AG04450 (cell line): ENCODE measurements around the gene VTA1. TPM values are rescaled to one million over a fixed set of nuclear protein-coding genes. Genes with fewer than 3 reads are reported as not detected.

Source experiments
- CTCF ChIA-PET: fragments of 300-600, 350-600 bp; formaldehyde crosslinking; extraction: SDS; loops from one replicate; lab custom pipeline; 2022; ENCODE audit warnings: antibody characterized with exemption, inconsistent platforms; lab: Charles Lee
- POLR2A ChIA-PET: fragments of 350-600 bp; formaldehyde crosslinking; extraction: SDS; loops from one replicate; lab custom pipeline; 2021; ENCODE audit warnings: antibody characterized with exemption, inconsistent platforms; lab: Yijun Ruan, JAX
- DNase-seq: peaks from one replicate; pipeline ENCODE4 v3.0.0-alpha.2; 2011; ENCODE audit warnings: low read depth, low spot score
- H3K27ac ChIP-seq: one replicate; pipeline ENCODE4 v1.5.1; 2012; ENCODE audit warnings: low read depth, low read length, control low read depth
- H3K27me3 ChIP-seq: one replicate; pipeline ENCODE4 v1.6.0; 2012; ENCODE audit warnings: low read length; ENCODE audit not compliant: control insufficient read depth, insufficient read depth
- H3K4me3 ChIP-seq: 2 replicates; pipeline ENCODE4 v1.5.1; 2011; ENCODE audit warnings: mild to moderate bottlenecking, low read depth, low read length, control low read depth
- H3K9me3 ChIP-seq: 2 replicates; pipeline ENCODE4 v1.5.1; 2012; ENCODE audit warnings: low read length; ENCODE audit not compliant: control insufficient read depth, insufficient read depth
- polyA plus RNA-seq: library from polyadenylated mRNA; depleted of rRNA; stranded (reverse); fragments of >200 nt; gene quantifications from 2 replicates; pipeline ENCODE4 v1.2.3, GENCODE V29; 2011
- TF ChIP-seq, protein P1 (sequence below): IDR thresholded peaks from 2 replicates; pipeline ENCODE4 v1.5.1; 2011; ENCODE audit warnings: low read depth, low read length, control low read depth, inconsistent platforms

The VTA1 gene
- polyA plus RNA-seq, 1 experiment: 103 TPM

DNA sequence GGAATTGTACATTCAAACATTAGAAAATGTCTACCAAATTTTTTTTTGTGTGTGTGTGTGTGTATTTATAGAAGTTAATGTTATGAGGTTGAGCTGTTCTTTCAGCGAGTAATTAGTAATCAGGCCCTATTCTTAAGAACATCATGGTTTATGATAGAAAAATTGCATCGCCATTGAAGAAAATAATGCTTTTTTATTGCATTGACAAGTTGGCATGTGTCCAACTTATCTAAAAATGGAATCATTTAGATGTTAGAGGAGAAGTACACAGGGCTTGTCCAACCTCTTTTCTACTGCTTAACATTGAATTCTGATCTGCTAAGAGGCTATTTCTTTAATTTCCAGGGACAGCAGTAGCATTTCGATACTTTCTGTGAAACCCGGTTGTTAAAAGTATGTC, 93.1 kb downstream of the VTA1 start:
- H3K27ac ChIP-seq: no peak overlapping the region
- H3K9me3 ChIP-seq: no peaks in the 10 kb centered on the region
- TF ChIP-seq, protein P1, sequence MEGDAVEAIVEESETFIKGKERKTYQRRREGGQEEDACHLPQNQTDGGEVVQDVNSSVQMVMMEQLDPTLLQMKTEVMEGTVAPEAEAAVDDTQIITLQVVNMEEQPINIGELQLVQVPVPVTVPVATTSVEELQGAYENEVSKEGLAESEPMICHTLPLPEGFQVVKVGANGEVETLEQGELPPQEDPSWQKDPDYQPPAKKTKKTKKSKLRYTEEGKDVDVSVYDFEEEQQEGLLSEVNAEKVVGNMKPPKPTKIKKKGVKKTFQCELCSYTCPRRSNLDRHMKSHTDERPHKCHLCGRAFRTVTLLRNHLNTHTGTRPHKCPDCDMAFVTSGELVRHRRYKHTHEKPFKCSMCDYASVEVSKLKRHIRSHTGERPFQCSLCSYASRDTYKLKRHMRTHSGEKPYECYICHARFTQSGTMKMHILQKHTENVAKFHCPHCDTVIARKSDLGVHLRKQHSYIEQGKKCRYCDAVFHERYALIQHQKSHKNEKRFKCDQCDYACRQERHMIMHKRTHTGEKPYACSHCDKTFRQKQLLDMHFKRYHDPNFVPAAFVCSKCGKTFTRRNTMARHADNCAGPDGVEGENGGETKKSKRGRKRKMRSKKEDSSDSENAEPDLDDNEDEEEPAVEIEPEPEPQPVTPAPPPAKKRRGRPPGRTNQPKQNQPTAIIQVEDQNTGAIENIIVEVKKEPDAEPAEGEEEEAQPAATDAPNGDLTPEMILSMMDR: no peak
- no peak overlapping the region for H3K4me3 ChIP-seq
- CTCF ChIA-PET: interaction anchor here (0.6 kb wide), 1 partner anchor 42 kb away, joined by 3 read pairs; no protein-coding TSS in a partner anchor
- H3K27me3 ChIP-seq: no peaks in the 10 kb centered on the region
- POLR2A ChIA-PET: no interaction called here
- no peak for DNase-seq

DNA sequence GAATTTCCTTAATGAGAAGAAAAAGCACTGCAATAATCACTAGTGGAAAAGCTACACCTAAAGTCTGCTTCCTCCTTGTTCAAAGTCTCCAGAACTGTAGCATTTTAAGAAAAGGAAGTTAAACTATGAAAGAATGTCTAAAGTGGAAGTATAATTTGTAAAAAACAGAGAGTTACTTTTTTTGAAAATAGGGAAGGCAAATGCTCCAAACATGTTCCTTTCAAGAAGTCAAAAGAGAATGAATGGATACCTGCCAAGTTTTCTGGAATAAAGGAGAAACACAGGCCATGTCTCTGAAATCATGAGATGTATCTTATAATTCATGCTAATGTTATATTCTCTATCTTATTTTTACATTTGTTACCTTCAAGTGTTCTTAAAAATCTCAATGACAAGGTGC, 94.0 kb downstream of the VTA1 start:
- no peak overlapping the region for H3K4me3 ChIP-seq
- H3K9me3 ChIP-seq: no peaks in the 10 kb centered on the region
- H3K27ac ChIP-seq: no peak overlapping the region
- TF ChIP-seq, protein P1: no peak
- H3K27me3 ChIP-seq: no peaks in the 10 kb centered on the region
- POLR2A ChIA-PET: no interaction called here
- DNase-seq: no peak
- CTCF ChIA-PET: interaction anchor here (1.6 kb wide), 1 partner anchor 9 kb away, joined by 7 read pairs; no protein-coding TSS in a partner anchor

DNA sequence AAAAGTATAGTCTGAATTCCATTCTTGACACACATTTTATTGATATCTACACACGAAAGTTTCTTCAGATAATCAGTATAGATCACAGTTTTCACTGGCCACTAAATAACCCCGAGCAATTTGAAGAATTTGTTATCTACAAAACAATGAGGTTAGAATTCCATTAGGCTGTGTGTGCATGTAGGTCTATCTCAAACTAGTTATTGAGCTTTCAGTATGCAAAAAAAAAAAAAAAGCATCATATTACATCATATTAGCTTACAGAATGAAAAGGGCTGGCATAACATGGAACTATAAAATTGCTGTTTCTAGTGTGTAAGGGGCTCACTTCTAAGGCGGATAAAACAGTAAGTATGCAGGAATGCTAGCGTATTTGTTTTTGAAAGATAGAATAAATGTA, 95.2 kb downstream of the VTA1 start:
- ChIA-PET CTCF (interaction anchor here (0.6 to 1.6 kb wide), 3 partner anchors 10 to 162 kb away, joined by 3 to 7 read pairs (median 4); no protein-coding TSS in a partner anchor), POLR2A (no interaction called here)
- no peak overlapping the region for H3K27ac ChIP-seq
- no peak overlapping the region for H3K4me3 ChIP-seq
- DNase-seq: no peak
- H3K27me3 ChIP-seq: no peaks in the 10 kb centered on the region
- no peaks in the 10 kb centered on the region for H3K9me3 ChIP-seq
- TF ChIP-seq, protein P1: no peak

DNA sequence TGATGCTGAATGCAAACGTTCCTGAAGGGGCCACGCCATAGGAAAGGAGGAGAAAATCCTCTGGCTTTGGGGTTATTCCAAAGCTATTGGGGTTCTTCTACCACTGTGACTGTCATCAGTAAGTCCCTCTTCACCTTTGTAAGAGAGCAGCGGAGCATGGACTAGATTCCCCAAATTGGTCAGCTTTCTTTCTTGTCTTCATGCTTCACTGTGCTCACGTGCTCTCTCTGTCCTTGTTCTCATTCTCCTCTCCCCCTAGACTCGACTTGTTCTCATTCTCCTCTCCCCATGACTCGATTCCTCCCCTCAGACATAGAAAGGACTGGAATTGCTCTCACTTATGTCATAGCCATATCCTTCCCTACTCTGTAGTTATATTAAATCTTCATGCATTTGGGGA, 99.9 kb downstream of the VTA1 start:
- H3K9me3 ChIP-seq: no peaks in the 10 kb centered on the region
- H3K27ac ChIP-seq: no peak overlapping the region
- no peak for DNase-seq
- CTCF ChIA-PET: no interaction called here
- POLR2A ChIA-PET: no interaction called here
- TF ChIP-seq, protein P1: no peak
- H3K4me3 ChIP-seq: no peak overlapping the region
- no peaks in the 10 kb centered on the region for H3K27me3 ChIP-seq

DNA sequence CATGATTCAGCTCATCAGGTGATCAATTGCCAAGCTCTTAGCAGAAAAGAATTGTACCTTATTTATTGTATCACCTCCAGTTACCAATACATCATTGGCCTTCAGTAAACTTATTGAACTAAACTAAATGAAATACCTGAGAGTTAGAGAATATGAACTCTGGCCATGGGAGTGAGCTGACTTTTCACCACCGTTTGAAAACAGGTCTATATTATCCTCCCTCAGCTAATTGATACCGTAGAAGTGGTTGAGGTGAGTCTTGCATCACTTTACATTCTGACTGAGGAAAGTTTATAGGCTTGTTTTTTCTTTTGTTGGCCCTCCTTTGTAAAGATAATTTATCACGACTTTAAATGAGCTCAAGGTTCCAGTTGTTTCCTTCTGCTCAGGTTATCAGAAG, 102.2 kb downstream of the VTA1 start:
- TF ChIP-seq, protein P1: no peak
- Histone ChIP-seq H3K4me3 (no peak overlapping the region), H3K27ac (no peak overlapping the region), H3K9me3 (no peaks in the 10 kb centered on the region), H3K27me3 (no peaks in the 10 kb centered on the region)
- ChIA-PET POLR2A (no interaction called here), CTCF (no interaction called here)
- no peak for DNase-seq
